ENCODE results near the gene ZC3H13. TPM values are rescaled to one million over a fixed set of nuclear protein-coding genes. Genes with fewer than 3 reads are reported as not detected.

Gene ZC3H13
- total and polyA plus RNA-seq, 2 of the 8 experiments (the other 6 are each of a cell fraction or from before 2014, with no cell fraction given) = 5.1 to 57.8 TPM

DNA sequence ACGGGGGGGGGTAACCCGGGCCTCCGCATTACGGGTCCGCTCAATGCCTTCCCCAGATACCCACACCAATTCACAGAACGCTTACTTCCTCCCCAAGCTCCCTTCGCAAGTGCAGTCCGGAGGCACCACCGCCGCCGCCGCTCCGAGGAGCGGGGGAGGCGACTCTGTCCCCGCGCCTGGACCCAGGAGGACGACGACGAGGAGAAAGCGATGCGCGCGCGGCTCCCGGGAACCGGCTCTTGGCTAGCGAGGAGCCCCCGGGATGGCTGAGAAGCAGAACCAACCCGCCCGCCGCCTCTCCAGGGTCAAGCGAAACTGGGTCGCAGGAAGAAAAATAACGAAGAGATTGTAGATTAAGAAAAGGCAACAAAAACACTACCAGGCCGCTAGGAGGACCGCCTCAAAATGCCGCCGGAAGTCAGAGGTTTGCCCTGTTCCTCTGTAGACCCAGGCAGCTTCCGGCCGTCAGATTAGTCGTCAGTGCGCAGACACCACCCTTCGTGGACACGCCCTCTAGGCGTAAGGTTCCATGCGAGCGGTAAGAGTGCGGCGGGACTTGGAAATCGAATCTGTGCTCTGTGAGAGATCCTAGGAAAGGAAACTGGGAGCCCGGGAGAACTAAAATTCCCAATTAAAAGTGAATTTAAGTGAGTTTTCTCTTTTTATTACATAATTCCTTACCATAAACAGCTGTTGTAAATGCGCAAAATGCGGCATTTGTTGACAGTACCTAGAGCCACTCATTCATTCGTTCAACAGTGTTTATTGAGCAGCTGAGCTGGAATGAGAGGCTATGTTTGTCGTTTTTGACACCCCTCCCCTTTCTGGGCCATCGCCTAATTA, at the start of gene ZC3H13 (continued):
- TF ChIP-seq, protein P1, sequence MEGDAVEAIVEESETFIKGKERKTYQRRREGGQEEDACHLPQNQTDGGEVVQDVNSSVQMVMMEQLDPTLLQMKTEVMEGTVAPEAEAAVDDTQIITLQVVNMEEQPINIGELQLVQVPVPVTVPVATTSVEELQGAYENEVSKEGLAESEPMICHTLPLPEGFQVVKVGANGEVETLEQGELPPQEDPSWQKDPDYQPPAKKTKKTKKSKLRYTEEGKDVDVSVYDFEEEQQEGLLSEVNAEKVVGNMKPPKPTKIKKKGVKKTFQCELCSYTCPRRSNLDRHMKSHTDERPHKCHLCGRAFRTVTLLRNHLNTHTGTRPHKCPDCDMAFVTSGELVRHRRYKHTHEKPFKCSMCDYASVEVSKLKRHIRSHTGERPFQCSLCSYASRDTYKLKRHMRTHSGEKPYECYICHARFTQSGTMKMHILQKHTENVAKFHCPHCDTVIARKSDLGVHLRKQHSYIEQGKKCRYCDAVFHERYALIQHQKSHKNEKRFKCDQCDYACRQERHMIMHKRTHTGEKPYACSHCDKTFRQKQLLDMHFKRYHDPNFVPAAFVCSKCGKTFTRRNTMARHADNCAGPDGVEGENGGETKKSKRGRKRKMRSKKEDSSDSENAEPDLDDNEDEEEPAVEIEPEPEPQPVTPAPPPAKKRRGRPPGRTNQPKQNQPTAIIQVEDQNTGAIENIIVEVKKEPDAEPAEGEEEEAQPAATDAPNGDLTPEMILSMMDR (IDR thresholded peaks at IDR 0.05; ENCODE audit: control extremely low read depth in 1 of 3, insufficient read depth in 1 of 3, low read depth in 1 of 3, low read length in 3 of 3) = peak in 2 of 3 experiments; percentile 11 to 48; a peak in 2 of 4 replicates
- TF ChIP-seq, protein P2, sequence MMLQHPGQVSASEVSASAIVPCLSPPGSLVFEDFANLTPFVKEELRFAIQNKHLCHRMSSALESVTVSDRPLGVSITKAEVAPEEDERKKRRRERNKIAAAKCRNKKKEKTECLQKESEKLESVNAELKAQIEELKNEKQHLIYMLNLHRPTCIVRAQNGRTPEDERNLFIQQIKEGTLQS (IDR thresholded peaks at IDR 0.05; ENCODE audit: insufficient read depth, low read depth, low read length) = 0 out of 2 replicates have a peak, but pooled peaks have one; percentile 41
- TF ChIP-seq RXRA (IDR thresholded peaks at IDR 0.05; ENCODE audit: insufficient read depth, low read depth, low read length) (no peak), RBBP5 (IDR thresholded peaks at IDR 0.05; ENCODE audit: borderline replicate concordance, low read depth, low read length) (peak; percentile 94), TAF7 (optimal IDR thresholded peaks at IDR 0.05; ENCODE audit: borderline replicate concordance, low read depth, low read length) (peak; percentile 51), TBP (IDR thresholded peaks at IDR 0.05; ENCODE audit: low read depth, low read length) (peak; percentile 92), SAP30 (IDR thresholded peaks at IDR 0.05; ENCODE audit: insufficient read depth, insufficient replicate concordance, low read length) (no peak), GABPA (IDR thresholded peaks at IDR 0.05; ENCODE audit: borderline replicate concordance, insufficient read depth, low read length) (peak; percentile 93), SP4 (IDR thresholded peaks at IDR 0.05; ENCODE audit: low read length) (peak; percentile 73; the same call in 1 of the 2 replicates), POLR2A (IDR thresholded peaks at IDR 0.05; ENCODE audit: control extremely low read depth in 1 of 2, low read depth in 2 of 2, low read length in 2 of 2) (peak; percentile 78 to 96), SUZ12 (IDR thresholded peaks at IDR 0.05; ENCODE audit: low read length) (no peak), POLR2AphosphoS5 (IDR thresholded peaks at IDR 0.05; ENCODE audit: low read depth, low read length) (peak; percentile 93), TAF1 (IDR thresholded peaks at IDR 0.05; ENCODE audit: low read depth, low read length) (peak; percentile 93), CEBPB (IDR thresholded peaks at IDR 0.05; ENCODE audit: low read depth, low read length) (no peak), ASH2L (IDR thresholded peaks at IDR 0.05; ENCODE audit: low read length) (peak; percentile 93), CREB1 (IDR thresholded peaks at IDR 0.05) (peak; percentile 97), KDM4A (IDR thresholded peaks at IDR 0.05; ENCODE audit: low read depth, low read length, severe bottlenecking) (peak; percentile 16)
- TF ChIP-seq, protein P3, sequence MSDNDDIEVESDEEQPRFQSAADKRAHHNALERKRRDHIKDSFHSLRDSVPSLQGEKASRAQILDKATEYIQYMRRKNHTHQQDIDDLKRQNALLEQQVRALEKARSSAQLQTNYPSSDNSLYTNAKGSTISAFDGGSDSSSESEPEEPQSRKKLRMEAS (IDR thresholded peaks at IDR 0.05) = peak; percentile 70

Data from H1 (cell line).